WTC11 (cell line): Measurements from ENCODE around the gene CATSPERZ. TPM values are rescaled to one million over a fixed set of nuclear protein-coding genes. Genes with fewer than 3 reads are reported as not detected.

Experiments used
- ATAC-seq: fragments of 200-7000 bp; cut with Tn5 transposase; 2 replicates; pipeline ENCODE4 v1.10.0; 2021; ENCODE audit warnings: mild to moderate bottlenecking, moderate library complexity
- CTCF ChIA-PET: fragments of 300-600 bp; sonication (Branson Sonifier 250); formaldehyde crosslinking; loops from one replicate; lab custom pipeline; 2021; ENCODE audit warnings: antibody characterized with exemption; lab: Charles Lee
- POLR2A ChIA-PET: fragments of 350-600 bp; sonication (Branson Sonifier 250); formaldehyde crosslinking; loops from one replicate; lab custom pipeline; 2021; ENCODE audit warnings: antibody characterized with exemption; lab: Charles Lee
- DNase-seq: peaks from one replicate; pipeline ENCODE4 v3.0.0; 2021; ENCODE audit warnings: low spot score
- H3K27ac Mint-ChIP-seq: 2 replicates; pipeline ENCODE4 v1.8.0; 2021; ENCODE audit warnings: mixed read lengths
- H3K27me3 Mint-ChIP-seq: 2 replicates; pipeline ENCODE4 v1.8.0; 2021; ENCODE audit warnings: low read depth, mild to moderate bottlenecking, moderate library complexity, mixed read lengths
- H3K36me3 Mint-ChIP-seq: 2 replicates; pipeline ENCODE4 v1.8.0; 2021; ENCODE audit warnings: mixed read lengths
- H3K4me1 Mint-ChIP-seq: 2 replicates; pipeline ENCODE4 v1.8.0; 2022; ENCODE audit warnings: mixed read lengths
- H3K4me3 Mint-ChIP-seq: 2 replicates; pipeline ENCODE4 v1.8.0; 2021; ENCODE audit warnings: mild to moderate bottlenecking, moderate library complexity, mixed read lengths
- H3K9me3 Mint-ChIP-seq: 2 replicates; pipeline ENCODE4 v1.8.0; 2021; ENCODE audit warnings: mixed read lengths
- CDX4 ChIP-seq: fragments of 250-450 bp; sonication (Bioruptor Pico); IDR thresholded peaks from 2 replicates; pipeline ENCODE4 v1.9.0; 2021; ENCODE audit warnings: moderate library complexity, mild to moderate bottlenecking, inconsistent platforms, borderline replicate concordance
- CREM ChIP-seq: sonication (generic); formaldehyde crosslinking; IDR thresholded peaks from 2 replicates; pipeline ENCODE4 v1.8.1; 2022; ENCODE audit warnings: mild to moderate bottlenecking, missing genetic modification reagents, moderate library complexity
- GRHL2 ChIP-seq: fragments of 250-450 bp; sonication (Bioruptor Pico); IDR thresholded peaks from 2 replicates; pipeline ENCODE4 v1.8.0; 2022; ENCODE audit warnings: mild to moderate bottlenecking, moderate library complexity; ENCODE audit not compliant: insufficient replicate concordance, severe bottlenecking
- MAX ChIP-seq: sonication (generic); formaldehyde crosslinking; IDR thresholded peaks from 2 replicates; pipeline ENCODE4 v1.8.0; 2022; ENCODE audit warnings: mild to moderate bottlenecking, missing genetic modification reagents
- MLX ChIP-seq: sonication (generic); formaldehyde crosslinking; IDR thresholded peaks from 2 replicates; pipeline ENCODE4 v1.8.1; 2023; ENCODE audit warnings: mild to moderate bottlenecking, missing genetic modification reagents, moderate library complexity
- NFATC4 ChIP-seq: fragments of 250-450 bp; sonication (Bioruptor Pico); IDR thresholded peaks from 2 replicates; pipeline ENCODE4 v1.9.0; 2021; ENCODE audit warnings: mild to moderate bottlenecking
- PRRX2 ChIP-seq: fragments of 250-450 bp; sonication (Bioruptor Pico); IDR thresholded peaks from 2 replicates; pipeline ENCODE4 v1.8.0; 2021; ENCODE audit warnings: mild to moderate bottlenecking
- STAT6 ChIP-seq: sonication (generic); formaldehyde crosslinking; conservative IDR thresholded peaks from 2 replicates; pipeline ENCODE4 v1.8.1; 2023; ENCODE audit warnings: mild to moderate bottlenecking, low read depth, missing genetic modification reagents, moderate library complexity
- TCF7 ChIP-seq: sonication (generic); formaldehyde crosslinking; IDR thresholded peaks from 2 replicates; pipeline ENCODE4 v1.8.0; 2022; ENCODE audit warnings: mild to moderate bottlenecking, low read depth, missing genetic modification reagents, moderate library complexity
- ZNF232 ChIP-seq: sonication (generic); formaldehyde crosslinking; IDR thresholded peaks from 2 replicates; pipeline ENCODE4 v1.8.0; 2022; ENCODE audit warnings: mild to moderate bottlenecking, missing genetic modification reagents
- ZNF532 ChIP-seq: fragments of 250-450 bp; sonication (Bioruptor Pico); IDR thresholded peaks from 2 replicates; pipeline ENCODE4 v1.9.0; 2021; ENCODE audit warnings: mild to moderate bottlenecking, borderline replicate concordance
- total RNA-seq: library from RNA; stranded (reverse); gene quantifications from 3 replicates; pipeline ENCODE4 v1.2.3, GENCODE V29; 2021

Gene CATSPERZ
- total RNA-seq, 1 experiment from 2014 or later: 2.5 TPM

- TF ChIP-seq GRHL2 (CRISPR knock-in tag) (no peak), PRRX2 (CRISPR knock-in tag) (no peak), STAT6 (CRISPR knock-in tag) (no peak)
- TF ChIP-seq, all 79 proteins: peak for 0
These were observed 24.9 kb upstream of the CATSPERZ start (continued) for GRCh38 chr11:64275031-64275800.

GRCh38 chr11:64275841-64276240 is 24.3 kb upstream of the CATSPERZ start:
- Mint-ChIP-seq H3K27ac (0 out of 2 replicates have a peak overlapping the region, but pooled peaks have one; percentile 21), H3K4me1 (peaks cover 23% of the 10 kb centered on the region), H3K36me3 (no peaks in the 10 kb centered on the region), H3K9me3 (no peaks in the 10 kb centered on the region), H3K27me3 (no peaks in the 10 kb centered on the region), H3K4me3 (no peak overlapping the region)
- no peak for ATAC-seq
- TF ChIP-seq PRRX2 (CRISPR knock-in tag): no peak
- TF ChIP-seq NFATC4 (CRISPR knock-in tag): no peak
- TF ChIP-seq MAX (CRISPR knock-in tag): no peak
- TF ChIP-seq MLX: no peak
- TF ChIP-seq GRHL2 (CRISPR knock-in tag): no peak
- TF ChIP-seq CDX4: no peak
- TF ChIP-seq TCF7 (CRISPR knock-in tag): no peak
- TF ChIP-seq ZNF232 (CRISPR knock-in tag): no peak
- no peak for TF ChIP-seq CREM (CRISPR knock-in tag)
- TF ChIP-seq ZNF532 (CRISPR knock-in tag): no peak
- ChIA-PET POLR2A (interaction anchor here (0.5 kb wide), 1 partner anchor 99 kb away, joined by 10 read pairs; no protein-coding TSS in a partner anchor), CTCF (interaction anchor here (1.1 to 4.0 kb wide), 5 partner anchors 24 to 72 kb away, joined by 5 to 24 read pairs (median 7); partner anchors contain the start of genes CATSPERZ and PLCB3)
- DNase-seq: no peak
